OCI-M1 (cell line): ENCODE measurements around the gene IL9R.
"Not testable (repeated sequence)": the region's sequence is repeated elsewhere in the genome, so short reads cannot be mapped to it uniquely, and the experiment has no call there.

ENCODE experiments used
- DNase-seq: peaks from one replicate; lab custom pipeline; 2025; lab: John Stamatoyannopoulos, UW

Gene IL9R

DNA sequence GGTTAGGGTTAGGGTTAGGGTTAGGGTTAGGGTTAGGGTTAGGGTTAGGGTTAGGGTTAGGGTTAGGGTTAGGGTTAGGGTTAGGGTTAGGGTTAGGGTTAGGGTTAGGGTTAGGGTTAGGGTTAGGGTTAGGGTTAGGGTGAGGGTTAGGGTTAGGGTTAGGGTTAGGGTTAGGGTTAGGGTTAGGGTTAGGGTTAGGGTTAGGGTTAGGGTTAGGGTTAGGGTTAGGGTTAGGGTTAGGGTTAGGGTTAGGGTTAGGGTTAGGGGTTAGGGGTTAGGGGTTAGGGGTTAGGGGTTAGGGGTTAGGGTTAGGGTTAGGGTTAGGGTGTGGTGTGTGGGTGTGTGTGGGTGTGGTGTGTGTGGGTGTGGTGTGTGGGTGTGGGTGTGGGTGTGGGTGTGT is 33.0 kb downstream of the IL9R start:
- not testable (repeated sequence) for DNase-seq
